ENCODE results near the gene TMEM42. TPM values are rescaled to one million over a fixed set of nuclear protein-coding genes. Genes with fewer than 3 reads are reported as not detected.
"Not testable (repeated sequence)": the region's sequence is repeated elsewhere in the genome, so short reads cannot be mapped to it uniquely, and the experiment has no call there.

The TMEM42 gene
- 10 to 100 TPM; 19.9 to 25.2 (median 22.8) TPM for polyA plus RNA-seq (ENCODE audit: insufficient read depth in 1 of 5, insufficient read length in 5 of 5, low replicate concordance in 1 of 5)
- long read RNA-seq, donor 1, transcript TMEM42-202 (2 exons, 3,071 nt), result minor isoform, 7 of 25 reads
- long read RNA-seq, donor 1, transcript TMEM42-201 (3 exons, 1,026 nt), result major isoform, 9 of 25 reads
- long read RNA-seq, donor 1, partial matches to known transcripts, result 9 of 25 reads
- long read RNA-seq, donor 1, other reads (novel, unspliced or antisense), result 0 of 25 reads
- long read RNA-seq, donor 2, partial matches to known transcripts, result 0 of 5 reads
- long read RNA-seq, donor 2, other reads (novel, unspliced or antisense), result 0 of 5 reads
- long read RNA-seq, donor 3, transcript TMEM42-201 (3 exons, 1,026 nt), result major isoform, 8 of 10 reads
- long read RNA-seq, donor 3, partial matches to known transcripts, result 0 of 10 reads
- long read RNA-seq, donor 3, other reads (novel, unspliced or antisense), result 0 of 10 reads
- long read RNA-seq, donor 4, partial matches to known transcripts, result 0 of 3 reads
- long read RNA-seq, donor 4, other reads (novel, unspliced or antisense), result 0 of 3 reads
- long read RNA-seq, donor 5, transcript TMEM42-201 (3 exons, 1,026 nt), result major isoform, 9 of 11 reads
- long read RNA-seq, donor 5, partial matches to known transcripts, result 0 of 11 reads
- long read RNA-seq, donor 5, other reads (novel, unspliced or antisense), result 0 of 11 reads
- long read RNA-seq, donor 6, transcript TMEM42-201 (3 exons, 1,026 nt), result major isoform, 7 of 10 reads
- long read RNA-seq, donor 6, partial matches to known transcripts, result 0 of 10 reads
- long read RNA-seq, donor 6, other reads (novel, unspliced or antisense), result 0 of 10 reads
- long read RNA-seq, donor 7, partial matches to known transcripts, result 0 of 2 reads
- long read RNA-seq, donor 7, other reads (novel, unspliced or antisense), result 0 of 2 reads
- long read RNA-seq, donor 8, partial matches to known transcripts, result 0 of 6 reads
- long read RNA-seq, donor 8, other reads (novel, unspliced or antisense), result 0 of 6 reads

GRCh38 chr3:44861412-44862225 is at the start of gene TMEM42:
TSS of gene TMEM42 (plus strand) at chr3:44861912. CDS start at chr3:44861925, 13 bp downstream.
- peak; percentile 93 for DNase-seq

GRCh38 chr3:44814751-44815150 is 47.0 kb upstream of the TMEM42 start:
- DNase-seq, result no peak

DNA sequence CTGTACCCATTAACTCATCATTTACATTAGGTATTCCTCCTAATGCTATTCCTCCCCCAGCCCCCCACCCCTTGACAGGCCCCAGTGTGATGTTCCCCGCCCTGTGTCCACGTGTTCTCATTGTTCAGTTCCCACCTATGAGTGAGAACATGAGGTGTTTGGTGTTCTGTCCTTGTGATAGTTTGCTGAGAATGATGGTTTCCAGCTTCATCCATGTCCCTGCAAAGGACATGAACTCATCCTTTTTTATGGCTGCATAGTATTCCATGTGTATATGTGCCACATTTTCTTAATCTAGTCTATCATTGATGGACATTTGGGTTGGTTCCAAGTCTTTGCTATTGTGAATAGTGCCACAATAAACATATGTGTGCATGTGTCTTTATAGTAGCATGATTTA is 45.4 kb upstream of the TMEM42 start:
- DNase-seq, result not testable (repeated sequence)

DNA sequence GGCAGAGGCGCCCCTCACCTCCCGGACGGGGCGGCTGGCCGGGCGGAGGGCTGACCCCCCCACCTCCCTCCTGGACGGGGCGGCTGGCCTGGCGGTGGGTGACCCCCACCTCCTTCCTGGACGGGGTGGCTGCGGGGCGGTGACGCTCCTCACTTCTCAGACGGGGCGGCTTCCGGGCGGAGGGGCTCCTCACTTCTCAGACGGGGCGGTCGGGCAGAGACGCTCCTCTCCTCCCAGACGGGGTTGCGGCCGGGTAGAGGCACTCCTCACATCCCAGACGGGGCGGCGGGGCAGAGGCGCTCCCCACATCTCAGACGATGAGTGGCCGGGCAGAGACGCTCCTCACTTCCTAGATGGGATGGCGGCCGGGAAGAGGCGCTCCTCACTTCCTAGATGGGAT is 40.5 kb upstream of the TMEM42 start:
- DNase-seq, result not testable (repeated sequence)

DNA sequence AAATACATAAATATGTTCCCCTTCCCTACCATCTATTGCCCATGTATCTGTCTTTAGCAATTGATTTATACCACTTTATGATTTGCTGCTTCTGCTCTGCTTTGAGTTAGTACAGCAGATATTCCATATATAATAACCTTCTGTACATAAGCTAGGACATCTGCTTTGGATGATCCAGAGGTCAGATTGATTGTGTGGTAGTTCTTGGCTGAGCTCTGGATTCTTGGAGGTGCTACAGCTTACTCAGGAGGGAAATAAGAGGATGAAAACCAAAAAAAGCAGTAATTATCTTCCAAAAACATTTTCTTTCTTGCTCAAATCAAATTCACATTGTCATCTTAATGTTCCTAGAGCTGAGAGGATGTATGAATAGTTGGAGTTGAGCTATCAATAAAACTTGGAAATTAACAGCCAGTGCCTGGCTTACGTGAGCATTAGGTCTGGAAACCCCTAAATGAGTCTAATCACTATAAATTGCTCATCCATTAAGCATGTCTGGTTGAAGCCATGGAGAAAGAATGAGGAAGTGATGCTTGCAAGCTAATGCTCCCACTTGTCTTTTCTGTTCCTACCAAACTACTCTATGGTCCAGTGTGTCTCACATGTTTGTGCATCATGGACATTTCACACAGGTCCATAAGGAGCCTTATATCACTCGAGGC is 36.3 kb upstream of the TMEM42 start:
- no peak for DNase-seq

DNA sequence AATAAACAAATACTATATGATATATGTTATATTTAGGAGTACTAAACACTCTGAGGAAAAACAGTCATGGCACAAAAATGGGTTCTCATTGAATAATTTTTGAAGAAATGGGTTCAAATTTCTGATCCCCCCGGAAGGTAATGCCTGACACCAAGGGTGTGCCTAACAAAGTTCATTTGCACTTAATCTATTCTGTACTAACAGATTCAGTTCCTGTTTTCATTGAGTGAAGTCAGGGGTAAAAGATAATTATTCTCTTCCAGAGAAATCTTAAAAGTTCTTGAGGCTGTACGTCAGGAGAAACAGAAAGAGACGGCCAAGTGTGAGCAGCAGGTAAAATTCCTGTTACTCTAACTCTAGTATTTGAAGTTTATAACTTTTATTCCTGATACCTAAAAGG is 34.5 kb upstream of the TMEM42 start:
- no peak for DNase-seq

DNA sequence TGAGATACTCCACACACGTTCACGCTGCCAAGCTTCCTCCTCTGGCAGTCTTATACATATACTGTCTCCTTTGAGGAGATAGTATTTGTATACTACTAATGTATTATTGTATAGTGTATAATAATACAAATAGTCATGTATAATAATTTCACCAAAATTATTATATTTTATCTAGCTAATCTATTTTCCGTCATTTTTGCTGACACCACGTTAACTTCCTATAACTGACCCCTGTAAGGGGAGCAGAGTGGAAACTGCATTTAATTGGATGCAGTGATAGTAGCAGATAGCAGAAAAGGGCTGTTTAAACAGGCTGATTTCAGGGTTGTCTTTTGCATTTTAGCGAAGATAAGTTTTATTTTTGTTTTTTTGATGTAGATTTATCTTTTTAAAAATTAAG is 30.5 kb upstream of the TMEM42 start:
- DNase-seq, result no peak

GRCh38 chr3:44832032-44832431 is 29.7 kb upstream of the TMEM42 start:
- DNase-seq, result no peak

DNA sequence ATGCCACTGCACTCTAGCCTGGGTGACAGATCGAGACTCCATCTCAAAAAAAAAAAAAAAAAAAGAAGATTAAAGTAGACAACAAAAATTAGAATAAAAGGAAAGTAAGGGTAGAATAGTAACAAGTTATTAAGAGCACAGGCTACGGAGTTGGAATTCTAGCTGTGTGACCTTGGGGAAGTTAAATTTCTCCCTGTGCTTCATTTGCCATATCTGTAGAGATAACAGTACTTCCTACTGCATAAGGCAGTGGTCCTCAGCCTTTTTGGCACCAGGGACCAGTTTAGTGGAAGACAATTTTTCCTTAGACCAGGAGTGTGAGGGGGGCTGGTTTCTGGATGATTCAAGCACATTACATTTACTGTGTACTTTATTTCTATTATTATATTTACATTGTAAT is 28.7 kb upstream of the TMEM42 start:
- no peak for DNase-seq

DNA sequence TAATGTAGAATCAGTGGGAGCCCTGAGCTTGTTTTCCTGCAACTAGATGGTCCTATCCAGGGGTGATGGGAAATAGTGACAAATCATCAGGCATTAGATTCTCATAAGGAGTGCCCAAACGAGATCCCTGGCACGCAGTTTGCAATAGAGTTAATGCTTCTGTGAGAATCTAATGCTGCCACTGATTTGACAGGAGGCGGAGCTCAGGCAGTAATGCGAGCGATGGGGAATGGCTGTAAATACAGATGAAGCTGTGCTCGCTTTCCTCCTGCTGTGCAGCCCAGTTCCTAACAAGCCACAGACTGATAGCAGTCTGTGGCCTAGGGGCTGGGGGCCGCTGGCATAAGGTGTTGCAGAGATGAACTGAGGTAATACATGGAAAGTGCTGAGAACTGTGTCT is 28.3 kb upstream of the TMEM42 start:
- DNase-seq, result no peak

DNA sequence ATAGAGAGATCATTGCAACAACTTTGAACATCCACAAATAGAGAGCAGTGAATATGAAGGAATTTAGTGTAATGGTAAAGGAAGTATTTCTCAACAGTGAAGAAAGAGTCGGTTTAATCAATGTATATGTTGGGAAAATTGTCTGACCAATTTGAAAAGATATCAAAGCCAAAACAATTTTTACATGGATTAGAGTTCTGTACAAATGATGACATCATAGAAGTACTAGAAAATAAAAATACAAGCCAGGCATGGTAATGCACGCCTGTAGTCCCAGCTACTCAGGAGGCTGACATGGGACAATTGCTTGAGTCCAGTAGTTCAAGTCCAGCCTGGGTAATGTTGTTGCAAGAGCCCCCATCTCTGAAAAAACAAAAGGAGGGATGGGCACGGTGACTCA is 26.0 kb upstream of the TMEM42 start:
- DNase-seq, result no peak

- DNase-seq, result no peak
Observed at GRCh38 chr3:44842376-44842775, 19.3 kb upstream of the TMEM42 start.

DNA sequence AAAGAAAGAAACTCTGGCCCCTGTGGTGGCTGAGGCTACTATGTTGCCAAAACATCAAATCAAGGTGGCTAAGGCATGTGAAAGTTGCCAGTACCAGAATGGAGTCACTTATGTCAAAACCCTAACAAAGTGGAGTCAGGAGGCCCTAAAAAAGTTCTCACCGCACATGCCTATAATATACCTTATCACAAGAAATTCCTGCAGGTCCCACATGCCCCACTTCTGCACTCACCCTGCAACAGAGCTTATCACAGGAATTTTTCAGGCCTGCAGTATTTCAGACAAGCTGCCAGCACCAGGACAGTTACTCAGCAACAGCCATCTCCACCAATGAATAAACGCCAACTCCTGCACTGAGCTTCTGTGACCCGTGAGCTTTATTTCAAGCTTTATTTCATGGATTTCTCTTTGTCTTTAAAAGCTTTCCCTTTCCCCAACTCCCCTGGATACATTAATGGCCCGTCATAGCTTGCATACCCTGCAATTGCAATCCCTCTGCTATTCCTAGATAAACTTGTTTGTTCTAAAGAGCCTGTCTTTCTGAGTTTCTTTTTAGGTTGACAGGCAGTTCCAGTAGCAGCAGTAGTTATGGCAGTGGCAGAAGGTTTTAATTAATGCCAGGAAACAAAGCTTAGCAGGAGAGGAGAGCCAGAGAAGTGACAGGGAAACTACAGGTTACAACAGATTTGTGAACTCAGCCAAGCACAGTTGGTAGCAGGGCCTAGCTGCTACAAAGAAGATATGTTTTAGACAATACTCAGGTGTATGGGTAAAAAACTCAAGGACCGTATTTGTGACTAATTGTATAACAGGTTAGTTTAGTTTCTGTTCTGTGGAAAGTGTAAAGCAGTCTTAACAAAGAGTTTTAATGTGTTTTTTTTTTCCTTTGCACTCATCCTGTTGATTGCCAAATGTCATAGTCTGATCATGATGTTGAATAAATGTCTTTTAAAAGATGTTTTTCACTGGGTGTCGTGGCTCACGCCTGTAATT is 15.9 kb upstream of the TMEM42 start:
- no peak for DNase-seq

GRCh38 chr3:44848634-44849033 is 13.1 kb upstream of the TMEM42 start:
- no peak for DNase-seq

GRCh38 chr3:44856663-44857062 is 5.0 kb upstream of the TMEM42 start:
- not testable (repeated sequence) for DNase-seq

GRCh38 chr3:44860117-44860516 is 1.6 kb upstream of the TMEM42 start:
- no peak for DNase-seq

- DNase-seq, result peak; percentile 25 to 34
Observed at GRCh38 chr3:44862226-44862637, 520 bp downstream of the TMEM42 start.

DNA sequence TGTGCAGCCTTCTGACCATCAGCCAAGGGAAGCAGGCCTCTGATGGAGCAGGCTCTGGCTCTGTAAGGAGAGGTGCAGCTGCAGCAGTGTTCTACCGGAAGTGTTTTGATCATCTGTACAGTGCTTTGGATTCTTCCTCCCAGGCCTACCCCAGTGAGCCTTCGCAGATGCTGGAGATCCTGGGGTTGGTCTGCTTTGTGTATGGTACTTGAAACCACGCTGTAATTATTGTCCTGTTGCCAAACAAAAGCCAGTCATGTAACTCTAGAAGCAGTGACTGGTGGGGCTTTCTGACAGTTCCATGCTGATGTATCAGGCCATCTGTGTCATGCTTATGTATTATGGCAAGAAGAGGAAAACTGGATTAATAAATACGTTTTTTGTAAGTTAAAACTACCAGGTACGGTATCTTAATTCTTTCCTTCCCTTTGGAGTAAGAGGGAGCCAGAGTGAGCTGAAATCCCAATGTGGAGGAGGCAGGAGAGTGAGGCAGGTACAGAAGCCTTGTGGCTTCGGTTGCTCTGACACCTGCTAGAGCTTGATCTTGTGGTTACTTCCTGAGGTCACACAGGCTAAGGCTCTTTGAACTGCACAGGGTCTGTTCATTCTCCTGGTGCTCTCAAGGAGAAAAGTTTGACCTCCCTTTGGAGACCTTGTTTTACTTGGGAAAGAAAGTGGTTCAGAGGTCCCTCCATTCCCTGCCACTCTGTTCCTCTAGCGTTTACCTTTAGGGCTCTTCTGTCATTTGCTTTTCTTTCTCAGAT is 3.7 kb downstream of the TMEM42 start:
- no peak for DNase-seq

Measured in right lung (tissue), 10 donors.